GM06990 (cell line): ENCODE measurements around the gene CDCP1.

Source experiments
- DNase-seq: peaks from one replicate; pipeline ENCODE4 v3.0.0-alpha.2; 2011; ENCODE audit not compliant: insufficient read length; ENCODE audit errors: extremely low read depth
- H3K27me3 ChIP-seq: replicated peaks from 2 replicates; pipeline ENCODE4 v1.6.0; 2011; ENCODE audit warnings: low read length; ENCODE audit not compliant: control insufficient read depth, insufficient read depth
- H3K36me3 ChIP-seq: 2 replicates; pipeline ENCODE4 v1.5.1; 2011; ENCODE audit warnings: low read length; ENCODE audit not compliant: control insufficient read depth, insufficient read depth
- H3K4me3 ChIP-seq: replicated peaks from 2 replicates; pipeline ENCODE4 v1.5.1; 2011; ENCODE audit warnings: low read depth, mild to moderate bottlenecking, control low read depth, low read length
- CTCF ChIP-seq: IDR thresholded peaks from 2 replicates; pipeline ENCODE4 v1.5.1; 2011; ENCODE audit warnings: low read length, control low read depth, mild to moderate bottlenecking, inconsistent platforms; ENCODE audit not compliant: insufficient read depth, poor library complexity, severe bottlenecking

Gene CDCP1

DNA sequence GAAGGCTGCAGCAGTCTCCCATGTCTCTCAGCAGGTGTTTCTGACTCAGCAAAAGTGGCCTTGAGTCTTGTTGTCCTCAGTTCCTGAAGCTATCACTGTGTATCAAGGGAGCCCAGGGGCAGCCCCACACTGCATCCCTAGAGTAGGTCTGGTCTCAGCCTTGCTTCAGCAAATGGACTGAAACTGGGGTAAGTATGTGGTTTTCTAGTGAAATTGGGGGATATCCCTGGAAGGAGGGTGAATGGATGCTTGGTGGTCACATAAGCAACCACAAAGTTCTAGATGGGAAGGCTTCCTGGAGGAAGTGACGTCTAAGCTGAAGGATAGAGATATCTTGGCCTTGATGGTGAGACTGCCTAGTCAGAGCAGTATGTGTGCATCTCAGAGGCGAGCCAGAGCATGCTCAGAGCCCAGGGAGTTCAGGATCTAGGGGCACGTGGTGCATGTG lies 41.5 kb upstream of the CDCP1 start:
- no peak overlapping the region for H3K4me3 ChIP-seq
- DNase-seq = no peak
- no peaks in the 10 kb centered on the region for H3K36me3 ChIP-seq
- no peak for TF ChIP-seq CTCF
- no peaks in the 10 kb centered on the region; the same call in 1 of the 2 replicates for H3K27me3 ChIP-seq

DNA sequence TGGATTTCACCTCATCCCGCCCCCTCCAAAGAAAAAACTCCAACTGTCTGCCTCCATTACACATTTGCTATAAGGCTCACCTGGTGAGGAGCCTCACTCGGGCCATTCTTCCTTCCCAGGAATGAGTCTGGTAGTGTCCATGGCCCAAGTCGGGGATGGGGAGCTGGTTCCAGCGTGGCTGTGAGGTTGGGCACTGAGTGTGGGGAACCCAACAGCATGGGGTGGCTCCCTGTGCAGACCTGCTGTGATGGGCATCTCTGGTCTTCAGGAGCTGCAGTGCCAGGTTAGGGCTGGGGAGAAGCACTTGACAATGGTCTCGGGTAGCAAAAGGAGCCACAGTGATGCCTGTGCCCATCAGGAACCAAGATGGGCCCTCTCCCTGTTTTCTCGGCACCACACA lies 40.7 kb upstream of the CDCP1 start:
- no peak overlapping the region for H3K4me3 ChIP-seq
- H3K36me3 ChIP-seq = no peaks in the 10 kb centered on the region
- TF ChIP-seq CTCF = no peak
- no peaks in the 10 kb centered on the region; the same call in 1 of the 2 replicates for H3K27me3 ChIP-seq
- DNase-seq = no peak

GRCh38 chr3:45185461-45185860 lies 39.3 kb upstream of the CDCP1 start:
- Histone ChIP-seq H3K27me3 (no peaks in the 10 kb centered on the region; the same call in 1 of the 2 replicates), H3K36me3 (no peaks in the 10 kb centered on the region), H3K4me3 (no peak overlapping the region)
- TF ChIP-seq CTCF = no peak
- no peak for DNase-seq

- DNase-seq = no peak
- no peak overlapping the region for H3K4me3 ChIP-seq
- H3K36me3 ChIP-seq = no peaks in the 10 kb centered on the region
- H3K27me3 ChIP-seq = no peaks in the 10 kb centered on the region; the same call in 1 of the 2 replicates
- no peak for TF ChIP-seq CTCF
These were observed 38.9 kb upstream of the CDCP1 start for GRCh38 chr3:45185052-45185451.

GRCh38 chr3:45183872-45184262 lies 37.7 kb upstream of the CDCP1 start:
- TF ChIP-seq CTCF = no peak
- DNase-seq = no peak
- H3K36me3 ChIP-seq = no peaks in the 10 kb centered on the region
- no peaks in the 10 kb centered on the region; the same call in 1 of the 2 replicates for H3K27me3 ChIP-seq
- no peak overlapping the region for H3K4me3 ChIP-seq
